Lung (tissue), 12 donors: ENCODE measurements around the gene FLT3. TPM values are rescaled to one million over a fixed set of nuclear protein-coding genes. Genes with fewer than 3 reads are reported as not detected.
A peak's percentile ranks its signal among the peaks of the same experiment; 100 is the strongest.

ENCODE experiments used
- ATAC-seq: fragments of 200-7000 bp; cut with Tn5 transposase; one replicate; pipeline ENCODE4 v1.9.1; 2020; ENCODE audit warnings: moderate number of reproducible peaks; ENCODE audit not compliant: insufficient read depth, low FRiP score
- DNase-seq, 3 donors: peaks; one replicate each; pipeline ENCODE4 v3.0.0-alpha.2; 2013 to 2017
- H3K27ac ChIP-seq, 2 donors: one replicate each; pipeline ENCODE4 v1.5.1; 2013; ENCODE audit warnings: mild to moderate bottlenecking in 2 of 2, moderate library complexity in 2 of 2, control low read depth in 1 of 2, inconsistent platforms in 1 of 2, low read depth in 1 of 2, low read length in 1 of 2
- H3K27me3 ChIP-seq, 3 donors: one replicate each; pipeline ENCODE4 v1.5.1; 2013; ENCODE audit warnings: low read length in 2 of 3; ENCODE audit not compliant: control insufficient read depth in 3 of 3, insufficient read depth in 3 of 3
- H3K36me3 ChIP-seq, 4 donors: one replicate each; pipeline ENCODE4 v1.5.1; 2013; ENCODE audit warnings: low read length in 4 of 4, mild to moderate bottlenecking in 1 of 4, moderate library complexity in 1 of 4; ENCODE audit not compliant: control insufficient read depth in 4 of 4, insufficient read depth in 4 of 4
- H3K4me1 ChIP-seq, 5 donors: one replicate each; pipeline ENCODE4 v1.5.1; 2013; ENCODE audit warnings: low read length in 5 of 5, mild to moderate bottlenecking in 2 of 5, moderate library complexity in 1 of 5; ENCODE audit not compliant: control insufficient read depth in 5 of 5, insufficient read depth in 5 of 5
- H3K4me3 ChIP-seq: one replicate; pipeline ENCODE4 v1.5.1; 2013; ENCODE audit warnings: mild to moderate bottlenecking, control low read depth, moderate library complexity
- H3K9ac ChIP-seq, 2 donors: one replicate each; pipeline ENCODE4 v1.5.1; 2013; ENCODE audit warnings: low read length in 2 of 2, control low read depth in 1 of 2; ENCODE audit not compliant: insufficient read depth in 1 of 2
- H3K9me3 ChIP-seq, 4 donors: one replicate each; pipeline ENCODE4 v1.5.1; 2013; ENCODE audit warnings: low read length in 3 of 4, mild to moderate bottlenecking in 1 of 4, moderate library complexity in 1 of 4; ENCODE audit not compliant: control insufficient read depth in 4 of 4, insufficient read depth in 3 of 4
- CTCF ChIP-seq: IDR thresholded peaks from 2 replicates; pipeline ENCODE4 v1.5.1; 2012; ENCODE audit warnings: mild to moderate bottlenecking; ENCODE audit errors: control extremely low read depth, extremely low read depth
- WGBS, 2 donors: extraction: QIAGEN DNeasy Blood & Tissue Kit; methylation state at CpG; one replicate each; pipeline ENCODE4 v1.1.7; 2013; 5-methylcytosine and 5-hydroxymethylcytosine counted together
- polyA plus RNA-seq, 2 donors: library from polyadenylated mRNA; stranded (reverse); fragments of 200-250 nt; gene quantifications; one replicate each; pipeline ENCODE4 v1.2.1, GENCODE V29; 2013
- total RNA-seq, 2 donors: library from RNA; depleted of rRNA in 1 of 2; stranded (reverse); fragments of >200 nt in 1 of 2; gene quantifications; one replicate each; pipeline ENCODE4 v1.2.1, GENCODE V29; 2014 to 2021
- donor health status: control.
- donor health status: control.
- donor health status: Bipolar disorder and iron deficiency.
- donor health status: healthy.
- donor health status: DM: yes; HTN: yes; CAD: no.

The FLT3 gene
- total and polyA plus RNA-seq, 4 donors, result 0.43 to 1.9 (median 0.72) TPM

GRCh38 chr13:28129911-28130693 is 29.7 kb upstream of the FLT3 start:
- no peaks in the 10 kb centered on the region for H3K9me3 ChIP-seq
- TF ChIP-seq CTCF, result no peak
- ATAC-seq (no peak), DNase-seq (peak in 1 of 3 donors; percentile 6)
- H3K9ac ChIP-seq, result no peak overlapping the region
- H3K4me1 ChIP-seq, result peaks cover 0 to 4% (median 0%) of the 10 kb centered on the region in 5 donors
- H3K27me3 ChIP-seq, result no peaks in the 10 kb centered on the region
- H3K36me3 ChIP-seq, result no peaks in the 10 kb centered on the region
- 60 to 80% methylated on average over 5 of the region's 5 CpGs for WGBS, 2 donors
- H3K4me3 ChIP-seq, result no peak overlapping the region
- no peak overlapping the region for H3K27ac ChIP-seq

GRCh38 chr13:28128926-28129325 is 28.6 kb upstream of the FLT3 start:
- Histone ChIP-seq H3K9me3 (no peaks in the 10 kb centered on the region), H3K27ac (no peak overlapping the region), H3K36me3 (no peaks in the 10 kb centered on the region), H3K4me3 (no peak overlapping the region), H3K9ac (no peak overlapping the region), H3K4me1 (peaks cover 0 to 4% (median 0%) of the 10 kb centered on the region in 5 donors), H3K27me3 (no peaks in the 10 kb centered on the region)
- ATAC-seq (no peak), DNase-seq (no peak)
- no peak for TF ChIP-seq CTCF

GRCh38 chr13:28128030-28128429 is 27.7 kb upstream of the FLT3 start:
- H3K4me1 ChIP-seq, result peaks cover 0 to 4% (median 0%) of the 10 kb centered on the region in 5 donors
- no peak overlapping the region for H3K4me3 ChIP-seq
- no peaks in the 10 kb centered on the region for H3K36me3 ChIP-seq
- no peak for TF ChIP-seq CTCF
- no peak for DNase-seq
- H3K9ac ChIP-seq, result no peak overlapping the region
- no peak overlapping the region for H3K27ac ChIP-seq
- H3K9me3 ChIP-seq, result no peaks in the 10 kb centered on the region
- H3K27me3 ChIP-seq, result no peaks in the 10 kb centered on the region
- ATAC-seq, result no peak

GRCh38 chr13:28121224-28121623 is 20.8 kb upstream of the FLT3 start:
- Histone ChIP-seq H3K27ac (no peak overlapping the region), H3K9me3 (no peaks in the 10 kb centered on the region), H3K9ac (no peak overlapping the region), H3K4me3 (no peak overlapping the region), H3K36me3 (no peaks in the 10 kb centered on the region), H3K27me3 (no peaks in the 10 kb centered on the region), H3K4me1 (no peaks in the 10 kb centered on the region)
- no peak for ATAC-seq
- DNase-seq, result no peak
- TF ChIP-seq CTCF, result no peak
- WGBS, 2 donors, result 94 to 96% methylated on average over 8 of the region's 8 CpGs
